Neutrophil (primary cell): ENCODE measurements around the gene RAB6B.

Source experiments
- H3K27ac ChIP-seq: fragments of 200-600 bp; sonication (generic); 2 replicates; pipeline ENCODE4 v1.5.1; 2016; ENCODE audit warnings: mild to moderate bottlenecking, moderate library complexity
- H3K27me3 ChIP-seq: fragments of 200-600 bp; sonication (generic); 2 replicates; pipeline ENCODE4 v1.6.0; 2016; ENCODE audit warnings: mild to moderate bottlenecking
- H3K36me3 ChIP-seq: fragments of 200-600 bp; sonication (generic); 2 replicates; pipeline ENCODE4 v1.5.1; 2017
- H3K4me1 ChIP-seq, 2 experiments: fragments of 200-600 bp in 1 of 2; sonication (generic) in 1 of 2; 1 replicate in 1 of 2; 2 replicates in 1 of 2; pipeline versions ENCODE4 v1.5.1 to v1.6.1; 2013 to 2016; ENCODE audit warnings: low read depth in 1 of 2, low read length in 1 of 2, mild to moderate bottlenecking in 1 of 2, moderate library complexity in 1 of 2; ENCODE audit not compliant: control insufficient read depth in 1 of 2, insufficient read depth in 1 of 2
- H3K4me3 ChIP-seq, 2 experiments: fragments of 200-600 bp in 1 of 2; sonication (generic) in 1 of 2; 1 replicate in 1 of 2; 2 replicates in 1 of 2; pipeline ENCODE4 v1.5.1; 2013 to 2016; ENCODE audit warnings: low read depth in 1 of 2, low read length in 1 of 2, mild to moderate bottlenecking in 1 of 2, moderate library complexity in 1 of 2
- H3K9me3 ChIP-seq: fragments of 200-600 bp; sonication (generic); 2 replicates; pipeline ENCODE4 v1.5.1; 2016
- TF ChIP-seq, protein P1 (sequence below): fragments of 200-600 bp; sonication (generic); IDR thresholded peaks from 2 replicates; pipeline ENCODE4 v1.5.1; 2016; ENCODE audit warnings: antibody characterized with exemption

Gene RAB6B

DNA sequence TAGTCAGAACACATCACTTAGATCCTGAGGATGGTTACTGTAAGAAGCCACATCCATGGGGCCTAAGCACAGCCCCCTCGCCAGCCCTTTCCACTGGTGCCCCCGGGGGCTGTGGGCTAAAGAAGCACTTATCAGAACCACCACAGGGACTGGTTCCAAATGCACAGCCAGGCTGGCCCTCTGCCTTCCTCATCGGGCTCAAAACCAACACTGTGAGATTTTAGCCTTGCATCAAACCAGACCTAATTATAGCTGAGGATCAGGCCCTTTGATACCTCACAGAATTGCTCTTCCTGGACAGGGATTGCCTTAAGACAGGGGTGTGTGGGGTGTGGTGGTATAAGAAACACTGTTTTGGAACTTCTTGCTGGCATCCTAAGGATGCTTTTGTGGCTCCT is 66.4 kb downstream of the RAB6B start:
- Histone ChIP-seq H3K27ac (no peak overlapping the region), H3K4me1 (no peaks in the 10 kb centered on the region), H3K36me3 (peaks cover 6% of the 10 kb centered on the region), H3K9me3 (no peaks in the 10 kb centered on the region), H3K27me3 (no peaks in the 10 kb centered on the region), H3K4me3 (no peak overlapping the region)
- TF ChIP-seq, protein P1, sequence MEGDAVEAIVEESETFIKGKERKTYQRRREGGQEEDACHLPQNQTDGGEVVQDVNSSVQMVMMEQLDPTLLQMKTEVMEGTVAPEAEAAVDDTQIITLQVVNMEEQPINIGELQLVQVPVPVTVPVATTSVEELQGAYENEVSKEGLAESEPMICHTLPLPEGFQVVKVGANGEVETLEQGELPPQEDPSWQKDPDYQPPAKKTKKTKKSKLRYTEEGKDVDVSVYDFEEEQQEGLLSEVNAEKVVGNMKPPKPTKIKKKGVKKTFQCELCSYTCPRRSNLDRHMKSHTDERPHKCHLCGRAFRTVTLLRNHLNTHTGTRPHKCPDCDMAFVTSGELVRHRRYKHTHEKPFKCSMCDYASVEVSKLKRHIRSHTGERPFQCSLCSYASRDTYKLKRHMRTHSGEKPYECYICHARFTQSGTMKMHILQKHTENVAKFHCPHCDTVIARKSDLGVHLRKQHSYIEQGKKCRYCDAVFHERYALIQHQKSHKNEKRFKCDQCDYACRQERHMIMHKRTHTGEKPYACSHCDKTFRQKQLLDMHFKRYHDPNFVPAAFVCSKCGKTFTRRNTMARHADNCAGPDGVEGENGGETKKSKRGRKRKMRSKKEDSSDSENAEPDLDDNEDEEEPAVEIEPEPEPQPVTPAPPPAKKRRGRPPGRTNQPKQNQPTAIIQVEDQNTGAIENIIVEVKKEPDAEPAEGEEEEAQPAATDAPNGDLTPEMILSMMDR = no peak

DNA sequence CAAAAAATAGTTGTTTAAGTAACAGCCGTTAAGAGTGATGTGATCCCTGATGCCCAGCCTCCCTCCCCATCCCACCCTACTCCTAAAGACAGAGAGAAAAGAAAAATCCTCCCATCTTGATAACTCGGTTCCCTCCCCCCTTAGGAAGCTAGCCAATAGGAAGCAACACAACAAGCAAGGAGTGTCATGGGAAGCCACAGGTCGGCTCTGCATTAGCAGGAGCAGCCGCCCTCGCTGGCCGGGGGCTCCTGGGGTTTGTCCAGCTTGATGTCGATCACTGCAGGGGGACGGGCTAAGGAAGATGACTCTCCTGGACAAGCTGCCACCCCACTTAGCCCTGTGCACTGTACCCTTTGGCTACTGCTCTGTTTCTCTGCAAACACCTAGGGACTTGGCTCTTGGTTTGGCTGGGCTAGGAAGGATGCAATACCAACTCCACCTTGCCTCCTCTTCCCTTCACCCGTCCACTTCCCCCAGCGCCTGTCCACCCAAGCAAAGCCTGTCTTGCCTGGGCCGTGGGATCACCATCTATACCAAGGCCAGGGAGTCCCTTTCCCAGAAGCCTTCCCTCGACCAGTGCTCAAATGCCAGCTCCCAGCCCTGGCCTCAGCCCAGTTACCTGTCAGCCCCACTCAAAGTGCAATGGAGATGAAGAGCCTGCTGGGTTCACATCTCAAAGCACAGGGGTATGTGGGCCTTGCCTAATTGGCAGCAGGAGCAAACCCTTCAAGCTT is 66.9 kb downstream of the RAB6B start:
- H3K27me3 ChIP-seq = no peaks in the 10 kb centered on the region
- no peak overlapping the region for H3K27ac ChIP-seq
- H3K36me3 ChIP-seq = peaks cover 8% of the 10 kb centered on the region
- no peaks in the 10 kb centered on the region for H3K9me3 ChIP-seq
- no peak overlapping the region for H3K4me3 ChIP-seq
- TF ChIP-seq, protein P1 = no peak
- no peaks in the 10 kb centered on the region for H3K4me1 ChIP-seq

DNA sequence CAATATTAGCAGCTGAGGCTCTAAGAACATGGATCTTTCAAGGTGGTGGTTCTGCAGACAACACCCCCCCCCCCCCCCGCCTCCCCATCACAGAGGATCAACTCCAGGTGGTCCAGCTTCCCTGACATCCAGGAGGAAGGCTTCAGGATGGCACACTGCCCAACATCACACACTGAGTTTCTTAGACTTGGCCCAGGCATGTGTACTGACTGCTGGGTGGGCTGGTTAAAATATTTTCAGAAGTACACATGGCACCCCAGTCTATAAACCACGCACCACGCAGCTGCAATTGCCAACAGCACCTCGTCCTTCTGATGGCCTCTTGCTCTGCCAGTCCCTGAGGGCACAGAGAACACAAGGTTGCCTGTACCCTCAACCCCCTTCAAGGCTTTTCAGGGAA is 68.0 kb downstream of the RAB6B start:
- Histone ChIP-seq H3K27me3 (no peaks in the 10 kb centered on the region), H3K4me3 (no peak overlapping the region), H3K36me3 (peaks cover 8% of the 10 kb centered on the region)

DNA sequence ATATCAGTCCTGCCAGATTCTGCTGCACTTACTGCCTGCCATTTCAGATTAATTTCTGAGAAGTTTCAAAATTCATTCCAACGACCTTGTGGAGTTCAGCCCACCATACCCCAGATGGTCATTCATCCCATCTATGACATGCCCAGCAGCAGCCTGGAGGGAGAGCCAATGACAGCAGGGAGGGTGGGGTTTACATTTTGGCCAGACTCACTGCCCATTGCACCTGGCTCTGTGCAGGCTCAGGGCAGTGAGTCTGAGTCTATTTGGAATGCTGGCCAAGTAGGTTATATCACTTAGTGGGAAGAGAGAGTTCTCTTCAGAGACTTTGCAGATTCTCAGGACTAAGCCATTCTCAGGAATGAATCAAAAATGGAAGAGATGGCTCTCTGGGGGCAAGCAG is 68.5 kb downstream of the RAB6B start:
- Histone ChIP-seq H3K27ac (no peak overlapping the region), H3K4me1 (no peaks in the 10 kb centered on the region), H3K27me3 (no peaks in the 10 kb centered on the region), H3K36me3 (peaks cover 8% of the 10 kb centered on the region), H3K4me3 (no peak overlapping the region), H3K9me3 (no peaks in the 10 kb centered on the region)
- TF ChIP-seq, protein P1 = no peak

More for the DNA sequence above, 68.0 kb downstream of the RAB6B start:
- Histone ChIP-seq H3K9me3 (no peaks in the 10 kb centered on the region), H3K4me1 (no peaks in the 10 kb centered on the region), H3K27ac (no peak overlapping the region)
- TF ChIP-seq, protein P1 = no peak

DNA sequence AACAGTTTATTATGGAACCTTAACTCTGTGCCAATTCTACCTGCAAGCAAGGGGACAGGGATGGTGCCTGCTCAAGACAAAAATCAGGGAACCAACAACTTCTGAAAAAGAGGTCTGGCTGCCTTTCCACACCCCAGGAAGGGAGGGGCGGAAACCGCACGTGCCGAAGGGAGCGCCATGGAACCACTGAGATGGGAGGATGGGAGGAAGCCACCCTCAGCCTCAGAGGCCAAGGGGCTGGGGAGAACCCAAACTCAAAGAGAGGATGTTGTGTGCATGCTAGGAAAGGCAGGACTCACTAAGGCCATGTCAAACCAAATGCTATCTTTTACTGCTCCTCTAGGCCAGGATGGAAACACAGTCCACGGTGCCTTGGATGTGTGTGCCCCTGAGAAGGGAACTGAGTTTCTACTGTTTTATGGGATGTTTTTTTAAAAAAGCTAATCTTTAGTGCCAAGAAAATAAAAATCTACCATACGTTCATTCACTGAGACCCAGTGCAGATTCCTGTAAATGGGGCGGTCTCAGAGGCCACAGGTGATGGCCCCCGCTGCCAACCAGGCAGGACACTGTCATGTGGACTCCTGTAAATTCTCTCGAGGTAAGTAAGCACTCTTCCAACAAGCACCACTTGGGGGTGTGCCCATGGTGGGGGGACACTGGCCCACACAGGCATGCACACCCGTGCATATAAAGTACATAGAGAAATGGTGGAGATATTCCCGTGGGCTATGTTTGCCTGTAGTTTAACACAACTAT is 69.5 kb downstream of the RAB6B start:
- H3K4me3 ChIP-seq = no peak overlapping the region
- peaks cover 8% of the 10 kb centered on the region for H3K36me3 ChIP-seq
- H3K27ac ChIP-seq = no peak overlapping the region
- H3K9me3 ChIP-seq = no peaks in the 10 kb centered on the region
- no peaks in the 10 kb centered on the region for H3K4me1 ChIP-seq
- no peaks in the 10 kb centered on the region for H3K27me3 ChIP-seq
- TF ChIP-seq, protein P1 = no peak
